Esophagus muscularis mucosa (tissue), 4 donors: ENCODE data around the gene DIDO1. TPM values are rescaled to one million over a fixed set of nuclear protein-coding genes. Genes with fewer than 3 reads are reported as not detected.

ENCODE experiments used
- DNase-seq: peaks from one replicate; pipeline ENCODE4 v3.0.0-alpha.2; 2017; ENCODE audit errors: extremely low spot score
- H3K27ac ChIP-seq, 4 donors: fragments of 200-600 bp; sonication (generic); replicated peaks in 1 of 4; 1 replicate in 3 of 4; 2 replicates in 1 of 4; pipeline ENCODE4 v1.5.1; 2016 to 2019; ENCODE audit warnings: mild to moderate bottlenecking in 1 of 4
- H3K27me3 ChIP-seq, 4 donors: fragments of 200-600 bp; sonication (generic); one replicate each; pipeline versions ENCODE4 v1.5.1 to v1.6.0; 2016 to 2019
- H3K36me3 ChIP-seq, 4 donors: fragments of 200-600 bp; sonication (generic); one replicate each; pipeline ENCODE4 v1.5.1; 2016 to 2019
- H3K4me1 ChIP-seq, 4 donors: fragments of 200-600 bp; sonication (generic); one replicate each; pipeline ENCODE4 v1.5.1; 2016 to 2019
- H3K4me3 ChIP-seq, 4 donors: fragments of 200-600 bp; sonication (generic); 1 replicate in 2 of 4; 2 replicates in 2 of 4; pipeline ENCODE4 v1.5.1; 2016 to 2019; ENCODE audit warnings: mild to moderate bottlenecking in 4 of 4, moderate library complexity in 1 of 4
- H3K9me3 ChIP-seq, 4 donors: fragments of 200-600 bp; sonication (generic); 1 replicate in 3 of 4; 2 replicates in 1 of 4; pipeline ENCODE4 v1.5.1; 2016 to 2019
- EP300 ChIP-seq: sonication (generic); formaldehyde crosslinking; IDR thresholded peaks from one replicate; pipeline ENCODE4 v1.6.1; 2017; ENCODE audit warnings: antibody characterized with exemption
- POLR2A ChIP-seq: fragments of 450-650 bp; IDR thresholded peaks from one replicate; pipeline ENCODE4 v1.6.1; 2017; ENCODE audit warnings: antibody characterized with exemption, moderate library complexity, mild to moderate bottlenecking, low read depth
- POLR2AphosphoS5 ChIP-seq, 2 donors: sonication (generic); formaldehyde crosslinking; IDR thresholded peaks; one replicate each; pipeline ENCODE4 v1.6.1; 2017; ENCODE audit warnings: antibody characterized with exemption in 2 of 2
- WGBS: methylation state at CpG from one replicate; pipeline ENCODE4 v1.1.5; 2018; 5-methylcytosine and 5-hydroxymethylcytosine counted together
- intact Hi-C: fragments of 100-400 bp; cut with DNase I; formaldehyde crosslinking; loops from one replicate; pipeline ENCODE4 v1.15.1; 2023
- total RNA-seq, 4 donors: library from RNA; depleted of rRNA; stranded (reverse); fragments of >200 nt; gene quantifications; one replicate each; pipeline versions ENCODE4 v1.1.0 to v1.2.1, GENCODE V29; 2016
- TF ChIP-seq, protein P1 (sequence below), 3 experiments: fragments of 200-600 bp in 2 of 3; fragments of 450-650 bp in 1 of 3; sonication (generic) in 2 of 3; IDR thresholded peaks; one replicate each; pipeline ENCODE4 v1.5.1; 2017 to 2019; ENCODE audit warnings: antibody characterized with exemption in 3 of 3, mild to moderate bottlenecking in 2 of 3, moderate library complexity in 1 of 3

Gene DIDO1
- total RNA-seq, 4 donors from 2014 or later = 48.9 to 61.6 (median 55.7) TPM

DNA sequence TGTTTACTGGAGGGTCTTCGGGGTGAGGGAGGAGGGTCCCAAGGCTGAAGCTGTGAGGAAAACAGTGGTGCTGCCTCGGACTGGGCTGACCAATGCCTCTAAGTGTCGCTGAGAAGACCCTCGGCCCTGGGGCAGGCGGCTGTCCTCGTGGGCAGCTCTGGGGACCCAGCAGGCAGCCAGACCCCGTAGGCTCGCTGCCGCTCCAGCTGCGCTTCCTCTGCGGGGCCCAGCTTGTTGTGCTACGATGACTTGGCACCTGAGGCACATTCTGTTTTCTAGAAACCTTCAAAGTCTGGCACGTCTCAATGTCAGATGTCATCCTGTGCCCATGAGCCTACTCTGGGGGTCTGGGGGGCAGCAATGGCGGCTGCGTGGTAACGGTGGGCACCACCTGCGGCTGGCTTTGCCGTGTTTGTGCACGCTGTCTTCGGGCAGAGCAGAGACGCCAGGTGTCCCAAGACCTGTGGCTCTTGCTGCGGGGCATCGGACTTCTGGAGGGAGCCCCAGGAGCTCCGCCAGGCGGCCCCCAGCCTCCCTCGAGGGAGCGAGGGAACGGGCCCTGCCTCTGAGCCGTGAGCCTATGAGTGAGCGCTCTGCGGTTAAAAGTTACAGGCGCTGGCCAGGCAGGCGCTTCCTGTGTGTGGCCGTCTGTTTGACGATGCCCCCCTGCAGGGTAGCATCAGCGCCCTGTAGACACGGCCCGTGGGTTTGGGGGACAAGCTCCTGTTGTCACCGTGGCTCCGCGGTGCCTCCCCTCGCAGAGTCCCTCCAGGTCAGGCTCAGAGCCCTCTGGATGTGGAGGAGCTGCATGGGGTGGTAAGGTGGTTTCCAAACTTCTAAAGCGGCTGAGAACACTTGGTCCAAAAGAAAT, 33.0 kb upstream of the DIDO1 start:
- 69% methylated on average over 23 of the region's 43 CpGs for WGBS

DNA sequence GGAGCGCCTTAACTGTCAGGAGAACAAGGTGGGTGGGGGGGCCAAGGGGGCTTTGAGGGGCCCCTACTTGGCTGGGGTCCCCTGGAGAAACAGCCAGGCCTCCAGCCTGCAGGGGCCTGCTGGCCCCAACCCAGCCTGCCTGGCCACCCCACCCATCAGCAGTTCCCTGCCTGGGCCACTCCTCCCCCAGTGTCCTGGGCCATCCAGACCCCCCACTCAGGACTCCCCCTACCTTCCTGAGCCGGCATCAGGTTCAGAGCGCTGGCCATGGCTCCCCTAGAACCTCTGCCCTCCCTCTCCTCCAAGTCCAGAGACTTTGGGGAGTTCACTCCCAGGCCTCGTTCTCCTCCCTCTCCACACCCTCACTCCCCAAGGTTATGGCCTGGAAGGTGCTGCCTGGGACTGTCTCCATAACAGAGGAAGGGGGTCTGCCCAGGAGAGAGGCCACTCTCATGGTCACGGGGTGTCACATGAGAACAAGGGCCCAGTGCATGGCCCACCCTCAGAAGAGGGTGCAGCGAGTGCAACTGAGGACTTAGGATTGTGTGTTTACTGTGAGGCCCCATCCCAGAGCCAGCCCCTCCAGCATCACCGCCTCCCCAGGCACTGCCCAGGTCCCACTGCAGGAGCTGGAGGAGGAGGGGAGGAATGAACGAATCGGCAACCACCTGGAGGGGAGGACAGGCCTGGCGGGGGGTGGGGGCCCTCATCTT, 32.2 kb upstream of the DIDO1 start:
- H3K36me3 ChIP-seq = peaks cover 0 to 32% (median 6%) of the 10 kb centered on the region in 4 donors
- H3K4me1 ChIP-seq = peaks cover 11 to 14% (median 13%) of the 10 kb centered on the region in 4 donors
- TF ChIP-seq POLR2AphosphoS5 (IDR thresholded peaks at IDR 0.05) (no peak), EP300 (no peak), POLR2A (no peak)
- TF ChIP-seq, protein P1, sequence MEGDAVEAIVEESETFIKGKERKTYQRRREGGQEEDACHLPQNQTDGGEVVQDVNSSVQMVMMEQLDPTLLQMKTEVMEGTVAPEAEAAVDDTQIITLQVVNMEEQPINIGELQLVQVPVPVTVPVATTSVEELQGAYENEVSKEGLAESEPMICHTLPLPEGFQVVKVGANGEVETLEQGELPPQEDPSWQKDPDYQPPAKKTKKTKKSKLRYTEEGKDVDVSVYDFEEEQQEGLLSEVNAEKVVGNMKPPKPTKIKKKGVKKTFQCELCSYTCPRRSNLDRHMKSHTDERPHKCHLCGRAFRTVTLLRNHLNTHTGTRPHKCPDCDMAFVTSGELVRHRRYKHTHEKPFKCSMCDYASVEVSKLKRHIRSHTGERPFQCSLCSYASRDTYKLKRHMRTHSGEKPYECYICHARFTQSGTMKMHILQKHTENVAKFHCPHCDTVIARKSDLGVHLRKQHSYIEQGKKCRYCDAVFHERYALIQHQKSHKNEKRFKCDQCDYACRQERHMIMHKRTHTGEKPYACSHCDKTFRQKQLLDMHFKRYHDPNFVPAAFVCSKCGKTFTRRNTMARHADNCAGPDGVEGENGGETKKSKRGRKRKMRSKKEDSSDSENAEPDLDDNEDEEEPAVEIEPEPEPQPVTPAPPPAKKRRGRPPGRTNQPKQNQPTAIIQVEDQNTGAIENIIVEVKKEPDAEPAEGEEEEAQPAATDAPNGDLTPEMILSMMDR (IDR thresholded peaks at IDR 0.05) = no peak
- no peaks in the 10 kb centered on the region for H3K27me3 ChIP-seq
- no peak overlapping the region for H3K4me3 ChIP-seq
- H3K27ac ChIP-seq = no peak overlapping the region
- intact Hi-C loops = loop anchor here (10.0 kb wide), 1 partner anchor 256 kb away; the partner anchor contains the start of gene YTHDF1
- no peak for DNase-seq
- no peaks in the 10 kb centered on the region for H3K9me3 ChIP-seq
- WGBS = 80% methylated on average over 8 of the region's 10 CpGs

More for the DNA sequence above, 33.0 kb upstream of the DIDO1 start:
- DNase-seq = no peak
- Histone ChIP-seq H3K27me3 (no peaks in the 10 kb centered on the region), H3K36me3 (peaks cover 0 to 40% (median 10%) of the 10 kb centered on the region in 4 donors), H3K9me3 (no peaks in the 10 kb centered on the region), H3K27ac (no peak overlapping the region), H3K4me1 (peaks cover 5 to 6% (median 5%) of the 10 kb centered on the region in 4 donors), H3K4me3 (no peak overlapping the region)
- intact Hi-C loops = loop anchor here (10.0 kb wide), 1 partner anchor 255 kb away; the partner anchor contains the start of gene YTHDF1
- TF ChIP-seq POLR2AphosphoS5 (IDR thresholded peaks at IDR 0.05) (no peak), POLR2A (no peak)
- TF ChIP-seq, protein P1 (IDR thresholded peaks at IDR 0.05) = no peak

DNA sequence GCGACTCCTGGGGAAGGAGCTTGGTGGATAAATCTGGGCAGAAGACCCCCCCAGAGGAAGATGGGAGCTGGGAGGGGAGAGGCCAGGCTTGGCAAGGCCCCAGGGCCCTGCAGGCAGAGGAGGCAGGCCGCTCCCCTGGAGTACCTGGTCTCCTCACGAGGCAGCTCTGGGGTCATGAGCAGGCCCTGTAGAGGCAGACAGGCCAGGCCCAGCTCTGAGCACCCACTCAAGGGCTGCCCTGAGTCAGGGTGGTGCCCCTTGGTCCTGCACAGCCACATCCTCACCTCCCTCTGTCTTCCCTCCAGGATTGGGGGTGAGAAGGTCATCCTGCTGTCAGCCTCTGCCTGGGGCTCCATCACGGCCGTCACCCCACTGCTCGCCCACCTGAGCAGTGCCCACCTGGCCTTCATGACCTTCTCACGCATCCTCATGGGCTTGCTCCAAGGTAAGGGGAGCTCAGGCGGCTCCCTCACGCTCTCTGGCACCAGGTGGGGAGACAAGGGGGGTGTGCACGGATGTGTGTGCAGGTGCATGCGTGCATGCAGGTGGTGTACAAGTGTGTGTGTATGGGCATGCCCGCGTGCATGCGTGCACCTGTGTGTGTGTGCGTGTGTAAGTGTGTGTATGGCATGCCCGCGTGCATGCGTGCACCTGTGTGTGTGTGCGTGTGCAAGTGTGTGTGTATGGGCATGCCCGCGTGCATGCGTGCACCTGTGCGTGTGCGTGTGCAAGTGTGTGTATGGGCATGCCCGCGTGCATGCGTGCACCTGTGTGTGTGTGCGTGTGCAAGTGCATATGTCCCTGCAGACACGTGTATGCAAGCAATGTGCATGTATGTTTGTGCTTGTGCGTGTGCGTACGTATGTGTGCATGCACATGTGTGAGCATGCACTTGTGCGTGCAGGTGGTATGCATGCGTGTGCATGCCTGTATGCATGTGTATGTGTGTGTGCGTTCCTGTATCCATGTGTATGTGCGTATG, 31.1 kb upstream of the DIDO1 start:
- peaks cover 23 to 25% (median 24%) of the 10 kb centered on the region in 4 donors for H3K4me1 ChIP-seq
- WGBS = 92% methylated on average over 33 of the region's 36 CpGs
- DNase-seq = no peak
- no peak for TF ChIP-seq POLR2A
- TF ChIP-seq, protein P1 (IDR thresholded peaks at IDR 0.05) = no peak
- no peak for TF ChIP-seq EP300
- no peak for TF ChIP-seq POLR2AphosphoS5 (IDR thresholded peaks at IDR 0.05)
- intact Hi-C loops = loop anchor here (10.0 kb wide), 1 partner anchor 257 kb away; the partner anchor contains the start of gene YTHDF1
- no peak overlapping the region for H3K27ac ChIP-seq
- peaks cover 0 to 21% (median under 1%) of the 10 kb centered on the region in 4 donors for H3K36me3 ChIP-seq
- H3K4me3 ChIP-seq = no peak overlapping the region
- no peaks in the 10 kb centered on the region for H3K9me3 ChIP-seq
- no peaks in the 10 kb centered on the region for H3K27me3 ChIP-seq
